Measurements from ENCODE around the gene ALOX12.

The ALOX12 gene

GRCh38 chr17:6994118-6994598 is 1.7 kb upstream of the ALOX12 start:
- TF ChIP-seq ZFX (IDR thresholded peaks at IDR 0.05; ENCODE audit: borderline replicate concordance): no peak
- no peak for TF ChIP-seq CTCF (IDR thresholded peaks at IDR 0.05)
- H3K27ac ChIP-seq: no peak overlapping the region

- TF ChIP-seq CTCF (IDR thresholded peaks at IDR 0.05) (no peak), ZFX (IDR thresholded peaks at IDR 0.05; ENCODE audit: borderline replicate concordance) (no peak)
- H3K27ac ChIP-seq: no peak overlapping the region
These were observed 1.1 kb upstream of the ALOX12 start for GRCh38 chr17:6994666-6995256.

- TF ChIP-seq ZFX (IDR thresholded peaks at IDR 0.05; ENCODE audit: borderline replicate concordance) (no peak), CTCF (IDR thresholded peaks at IDR 0.05) (no peak)
- H3K27ac ChIP-seq: no peak overlapping the region
These were observed 585 bp downstream of the ALOX12 start for GRCh38 chr17:6996256-6997011.

- no peak overlapping the region for H3K27ac ChIP-seq
- no peak for TF ChIP-seq ZFX (IDR thresholded peaks at IDR 0.05; ENCODE audit: borderline replicate concordance)
- TF ChIP-seq CTCF (IDR thresholded peaks at IDR 0.05): no peak
These were observed 1.3 kb downstream of the ALOX12 start for GRCh38 chr17:6997171-6997570.

DNA sequence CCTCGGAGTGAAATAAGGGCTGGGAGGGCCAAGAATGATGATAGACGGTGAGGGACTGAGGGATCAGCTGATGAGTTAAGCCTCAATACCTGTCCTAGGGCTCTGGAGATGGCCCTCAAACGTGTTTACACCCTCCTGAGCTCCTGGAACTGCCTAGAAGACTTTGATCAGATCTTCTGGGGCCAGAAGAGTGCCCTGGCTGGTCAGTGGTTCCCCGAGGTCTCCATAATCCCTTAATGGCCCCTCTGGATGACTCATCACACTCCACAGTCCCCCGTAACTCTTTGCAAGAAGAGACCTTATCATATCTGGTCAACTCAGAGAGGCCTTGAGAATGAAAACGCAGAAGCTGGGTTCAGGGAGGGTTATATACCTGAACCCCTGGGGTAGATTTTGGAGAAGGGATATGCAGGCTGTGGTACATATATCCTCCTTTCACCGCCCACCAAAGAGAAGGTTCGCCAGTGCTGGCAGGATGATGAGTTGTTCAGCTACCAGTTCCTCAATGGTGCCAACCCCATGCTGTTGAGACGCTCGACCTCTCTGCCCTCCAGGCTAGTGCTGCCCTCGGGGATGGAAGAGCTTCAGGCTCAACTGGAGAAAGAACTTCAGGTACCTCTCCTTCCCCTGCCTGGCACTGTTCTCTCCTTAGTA is 3.1 kb downstream of the ALOX12 start:
- TF ChIP-seq CTCF (IDR thresholded peaks at IDR 0.05) (no peak), ZFX (IDR thresholded peaks at IDR 0.05; ENCODE audit: borderline replicate concordance) (no peak)
- no peak overlapping the region for H3K27ac ChIP-seq

DNA sequence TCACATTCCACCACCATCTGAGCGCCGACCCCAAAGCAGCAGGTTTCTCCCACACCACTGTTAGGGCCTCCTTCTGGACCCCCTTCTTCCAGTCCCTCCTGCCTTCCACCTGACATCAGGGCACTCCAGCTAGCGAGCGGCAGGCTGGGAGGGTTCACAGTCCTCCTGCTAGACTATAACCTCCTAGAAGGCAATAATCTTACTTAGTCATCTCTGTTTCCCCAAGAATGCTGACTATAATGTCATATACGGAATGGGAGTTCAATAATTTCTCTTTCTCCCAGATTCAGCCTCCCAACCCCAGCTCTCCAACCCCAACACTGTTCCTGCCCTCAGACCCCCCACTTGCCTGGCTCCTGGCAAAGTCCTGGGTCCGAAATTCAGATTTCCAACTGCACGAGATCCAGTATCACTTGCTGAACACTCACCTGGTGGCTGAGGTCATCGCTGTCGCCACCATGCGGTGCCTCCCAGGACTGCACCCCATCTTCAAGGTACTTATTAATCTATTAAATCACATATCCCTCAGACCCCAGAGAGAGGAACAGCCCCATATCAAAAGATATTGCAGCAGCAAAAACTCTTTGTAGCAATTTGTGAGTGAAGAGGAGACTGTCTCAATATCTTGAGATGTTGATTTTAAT is 5.6 kb downstream of the ALOX12 start:
- H3K27ac ChIP-seq: no peak overlapping the region
- TF ChIP-seq ZFX (IDR thresholded peaks at IDR 0.05; ENCODE audit: borderline replicate concordance) (no peak), CTCF (IDR thresholded peaks at IDR 0.05) (peak; percentile 83)
